Measurements from ENCODE around the gene CDT1. TPM values are rescaled to one million over a fixed set of nuclear protein-coding genes. Genes with fewer than 3 reads are reported as not detected.

The CDT1 gene
- polyA plus RNA-seq (2012; ENCODE audit: low read depth, missing spikeins): 29.8 TPM

DNA sequence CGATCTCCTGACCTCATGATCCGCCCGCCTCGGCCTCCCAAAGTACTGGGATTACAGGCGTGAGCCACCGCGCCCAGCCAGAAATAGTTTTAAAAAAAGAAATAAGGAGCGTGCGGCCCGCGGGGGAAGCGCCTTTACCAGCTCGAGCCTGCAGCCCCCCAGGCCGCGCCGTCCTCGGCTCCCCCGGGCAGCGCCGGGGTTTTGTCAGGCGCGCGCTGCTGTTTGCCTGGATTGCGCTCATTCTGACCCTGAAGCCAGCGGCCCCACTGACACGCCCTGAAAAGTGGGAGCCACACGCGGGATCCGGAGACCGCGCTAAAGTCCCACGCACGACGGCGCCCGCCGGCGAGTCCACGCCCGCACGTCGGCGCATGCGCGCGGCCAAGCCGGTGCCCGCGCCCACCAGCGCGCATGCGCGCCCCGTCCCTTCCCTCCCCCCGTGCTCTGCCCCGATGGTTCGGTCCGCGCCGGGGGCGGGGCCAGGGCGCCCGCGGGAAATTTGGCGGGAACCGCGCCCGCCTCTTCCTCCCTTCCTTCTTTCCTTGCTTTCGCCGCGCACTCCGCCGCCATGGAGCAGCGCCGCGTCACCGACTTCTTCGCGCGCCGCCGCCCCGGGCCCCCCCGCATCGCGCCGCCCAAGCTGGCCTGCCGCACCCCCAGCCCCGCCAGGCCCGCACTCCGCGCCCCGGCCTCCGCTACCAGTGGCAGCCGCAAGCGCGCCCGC is at the start of gene CDT1:
CDT1 (plus strand) TSS at position 526 of the 724 bp plus-strand sequence; CDS start at position 569, 43 bp downstream.
- peak; percentile 100 for FAIRE-seq
- peak; percentile 99 for DNase-seq (ENCODE audit: insufficient read length, low spot score)
- TF ChIP-seq PAX5 (IDR thresholded peaks at IDR 0.05; ENCODE audit: insufficient read depth, low read length, severe bottlenecking): no peak
- no peak for TF ChIP-seq POLR2A (IDR thresholded peaks at IDR 0.05; ENCODE audit: low read depth, low read length)
- no peak for TF ChIP-seq POLR2AphosphoS5 (IDR thresholded peaks at IDR 0.05; ENCODE audit: low read depth, low read length)
- peak; percentile 40; the same call in 1 of the 2 replicates for TF ChIP-seq TAF1 (IDR thresholded peaks at IDR 0.05; ENCODE audit: low read depth, low read length)
- TF ChIP-seq SPI1 (IDR thresholded peaks at IDR 0.05; ENCODE audit: low read depth, low read length): peak; percentile 38; the same call in 1 of the 2 replicates
- no peak for TF ChIP-seq POU2F2 (IDR thresholded peaks at IDR 0.05; ENCODE audit: low read depth, low read length)

DNA sequence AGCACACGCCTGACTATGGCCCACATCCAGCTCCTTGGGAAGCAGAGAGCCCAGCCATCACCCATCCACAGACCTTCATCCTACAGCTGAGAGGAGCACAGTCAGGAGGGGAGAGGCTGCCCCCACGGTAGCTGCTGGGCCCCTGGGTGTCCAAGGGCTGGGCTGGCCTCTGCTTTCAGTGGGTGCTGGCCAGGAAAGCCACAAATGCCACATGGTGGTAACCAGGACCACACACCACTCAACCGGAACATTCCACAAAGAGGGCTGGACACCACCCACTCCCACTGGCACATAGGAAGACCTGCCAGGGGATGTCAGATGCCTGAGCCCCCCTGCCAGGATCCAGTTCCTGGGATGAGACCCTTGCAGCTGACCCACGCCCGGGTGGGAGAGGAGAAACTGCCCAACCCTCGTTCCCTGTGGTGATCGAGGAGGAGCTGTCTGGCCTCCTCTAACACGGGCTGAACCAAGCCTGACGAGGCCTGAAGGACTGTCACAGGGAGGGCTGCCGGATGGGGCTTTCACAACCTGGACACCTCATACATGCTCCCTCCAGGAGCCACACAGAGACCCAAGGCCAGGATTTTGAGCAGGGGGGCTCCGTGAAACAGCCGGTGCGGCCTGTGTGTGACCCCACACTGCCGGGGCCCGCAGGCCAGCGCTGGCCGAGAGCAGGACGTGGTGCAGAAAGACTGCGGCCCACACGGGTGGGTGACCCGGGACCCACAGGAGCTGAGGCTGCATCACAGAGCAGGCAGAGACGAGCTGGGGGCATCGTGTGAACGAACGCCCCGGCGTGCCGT is 49.3 kb upstream of the CDT1 start:
- DNase-seq (ENCODE audit: insufficient read length, low spot score) (no peak), FAIRE-seq (no peak)
- TF ChIP-seq POLR2A (IDR thresholded peaks at IDR 0.05; ENCODE audit: low read depth, low read length): no peak
- no peak for TF ChIP-seq PAX5 (IDR thresholded peaks at IDR 0.05; ENCODE audit: insufficient read depth, low read length, severe bottlenecking)
- no peak for TF ChIP-seq SPI1 (IDR thresholded peaks at IDR 0.05; ENCODE audit: low read depth, low read length)
- TF ChIP-seq POU2F2 (IDR thresholded peaks at IDR 0.05; ENCODE audit: low read depth, low read length): no peak

DNA sequence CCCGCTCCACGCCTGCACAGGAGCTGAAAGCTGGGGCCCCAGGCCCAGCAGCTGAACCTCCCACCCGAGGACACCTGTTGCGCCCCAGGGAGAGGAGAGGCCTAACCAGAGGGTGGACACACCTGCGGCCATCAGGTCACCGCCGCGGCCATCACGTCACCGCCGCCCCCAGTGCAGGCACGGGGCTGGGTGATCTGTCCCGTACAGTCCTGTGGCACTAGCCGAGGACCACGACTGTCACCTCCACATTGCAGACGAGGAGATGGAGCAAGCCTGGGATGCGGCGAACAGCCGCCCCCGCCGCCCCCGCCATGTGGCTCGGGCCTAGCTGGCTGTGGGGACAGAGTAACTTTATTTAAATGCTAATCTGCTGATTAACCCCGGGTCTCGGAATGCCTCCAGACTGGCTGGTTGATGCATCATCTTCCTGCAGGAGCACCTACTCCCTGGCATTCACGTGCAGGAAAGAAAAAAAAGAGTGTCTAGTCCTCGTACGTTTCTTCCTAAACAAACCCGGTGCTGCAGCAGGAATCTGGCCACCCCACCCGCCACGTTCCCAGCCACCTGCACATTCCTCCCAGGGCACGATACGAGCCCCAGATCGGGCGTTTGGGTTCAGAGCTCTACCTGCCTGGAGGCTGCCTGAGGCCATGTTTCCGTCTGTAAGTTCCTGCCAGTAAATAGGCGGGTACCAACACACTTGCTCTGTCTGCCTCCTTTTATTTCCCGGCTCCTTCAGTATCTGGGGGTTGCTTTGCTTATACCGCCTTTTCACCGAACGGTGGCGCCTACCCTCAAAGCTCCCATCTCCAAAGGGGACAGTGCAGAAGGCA is 48.5 kb upstream of the CDT1 start:
- DNase-seq (ENCODE audit: insufficient read length, low spot score): no peak
- FAIRE-seq: no peak
- no peak for TF ChIP-seq TAF1 (IDR thresholded peaks at IDR 0.05; ENCODE audit: low read depth, low read length)
- no peak for TF ChIP-seq SPI1 (IDR thresholded peaks at IDR 0.05; ENCODE audit: low read depth, low read length)
- TF ChIP-seq POLR2AphosphoS5 (IDR thresholded peaks at IDR 0.05; ENCODE audit: low read depth, low read length): no peak
- no peak for TF ChIP-seq PAX5 (IDR thresholded peaks at IDR 0.05; ENCODE audit: insufficient read depth, low read length, severe bottlenecking)

DNA sequence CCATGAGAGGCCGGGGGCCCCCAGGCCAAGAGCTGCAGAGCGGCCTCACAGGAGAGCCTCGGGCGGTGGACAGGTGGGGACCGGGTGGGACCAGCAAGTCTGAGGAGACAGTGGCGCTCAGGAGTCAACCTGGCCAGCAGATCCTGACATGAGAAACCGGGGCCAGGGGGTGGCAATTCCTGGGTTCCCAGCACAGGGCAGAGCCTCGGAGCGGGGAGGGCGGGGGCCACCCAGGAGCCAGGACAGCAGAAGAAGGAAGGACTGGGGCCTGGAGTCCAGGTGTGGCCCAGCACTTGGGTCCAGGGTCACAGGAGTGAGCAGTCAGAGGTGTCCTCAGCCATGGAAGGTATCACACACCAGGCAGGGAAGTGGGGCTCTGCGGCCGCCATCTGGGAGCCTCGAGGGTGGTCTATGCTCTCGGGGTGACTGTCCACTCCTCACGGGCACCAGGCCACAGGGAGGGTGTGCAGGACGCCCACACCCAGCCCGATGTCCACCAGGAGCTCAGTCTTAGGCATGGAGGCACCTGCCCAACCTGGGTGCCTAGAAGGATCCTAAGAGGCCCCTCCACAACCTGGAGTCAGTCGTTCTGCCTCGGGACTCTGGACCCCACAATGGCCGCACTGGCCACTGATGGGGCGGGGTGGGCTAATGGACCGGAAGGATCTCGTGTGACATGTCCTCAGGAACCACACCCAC is 47.7 kb upstream of the CDT1 start:
- TF ChIP-seq TAF1 (IDR thresholded peaks at IDR 0.05; ENCODE audit: low read depth, low read length) (no peak), POLR2A (IDR thresholded peaks at IDR 0.05; ENCODE audit: low read depth, low read length) (no peak), POLR2AphosphoS5 (IDR thresholded peaks at IDR 0.05; ENCODE audit: low read depth, low read length) (no peak), PAX5 (IDR thresholded peaks at IDR 0.05; ENCODE audit: insufficient read depth, low read length, severe bottlenecking) (no peak), POU2F2 (IDR thresholded peaks at IDR 0.05; ENCODE audit: low read depth, low read length) (no peak), SPI1 (IDR thresholded peaks at IDR 0.05; ENCODE audit: low read depth, low read length) (no peak)
- DNase-seq (ENCODE audit: insufficient read length, low spot score): no peak
- FAIRE-seq: no peak

DNA sequence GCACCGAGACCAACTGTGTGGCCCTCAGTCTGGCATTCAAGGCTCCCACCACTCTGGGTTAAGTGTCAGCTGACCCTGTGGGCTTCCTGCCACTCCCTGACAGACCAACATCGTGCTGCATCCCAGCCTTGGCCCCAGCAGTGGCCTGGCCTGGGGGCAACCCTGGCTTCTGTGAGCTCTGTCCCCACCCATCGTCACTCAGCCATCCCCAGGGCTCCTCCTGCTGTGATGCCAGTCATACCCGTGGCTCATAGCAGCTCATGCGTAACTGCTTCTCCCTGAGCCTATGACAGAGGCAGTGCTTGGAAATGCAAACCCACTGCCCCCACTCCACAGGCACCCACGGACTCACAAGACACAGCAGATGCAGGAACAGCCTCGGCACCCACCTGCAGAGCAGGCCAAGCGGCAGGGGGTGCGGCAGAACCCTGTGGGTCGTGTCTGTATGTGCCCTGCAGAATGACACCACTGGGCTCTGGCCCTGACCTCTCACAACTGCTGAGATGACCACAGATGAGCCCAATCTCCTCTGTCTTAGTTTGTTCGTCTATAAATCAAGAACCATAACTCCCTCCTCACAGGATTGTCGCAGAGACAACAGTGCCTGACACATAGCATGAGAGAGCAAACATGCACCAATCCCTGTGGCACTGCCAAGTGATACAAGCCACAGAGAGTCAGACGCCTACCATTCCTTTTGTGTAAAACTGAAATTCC is 45.2 kb upstream of the CDT1 start:
- no peak for TF ChIP-seq POLR2AphosphoS5 (IDR thresholded peaks at IDR 0.05; ENCODE audit: low read depth, low read length)
- no peak for TF ChIP-seq POU2F2 (IDR thresholded peaks at IDR 0.05; ENCODE audit: low read depth, low read length)
- no peak for TF ChIP-seq TAF1 (IDR thresholded peaks at IDR 0.05; ENCODE audit: low read depth, low read length)
- no peak for TF ChIP-seq POLR2A (IDR thresholded peaks at IDR 0.05; ENCODE audit: low read depth, low read length)
- TF ChIP-seq SPI1 (IDR thresholded peaks at IDR 0.05; ENCODE audit: low read depth, low read length): no peak
- no peak for TF ChIP-seq PAX5 (IDR thresholded peaks at IDR 0.05; ENCODE audit: insufficient read depth, low read length, severe bottlenecking)
- FAIRE-seq (no peak), DNase-seq (ENCODE audit: insufficient read length, low spot score) (no peak)

DNA sequence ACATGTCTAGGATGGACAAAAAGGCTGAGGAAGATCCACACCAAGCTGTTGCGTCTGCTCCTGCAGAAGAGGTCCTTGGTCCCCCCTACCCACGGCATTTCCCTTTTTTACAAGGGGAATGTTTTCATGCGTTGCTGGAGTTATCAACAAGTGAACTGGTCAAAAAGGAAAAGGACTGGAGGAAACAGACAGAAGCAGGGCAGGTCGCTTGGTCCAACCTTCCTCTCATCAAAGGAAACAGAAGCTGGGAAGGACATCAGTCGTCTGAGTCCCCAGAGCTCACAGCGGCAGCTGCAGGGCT is 44.7 kb upstream of the CDT1 start:
- TF ChIP-seq POU2F2 (IDR thresholded peaks at IDR 0.05; ENCODE audit: low read depth, low read length): no peak
- no peak for TF ChIP-seq PAX5 (IDR thresholded peaks at IDR 0.05; ENCODE audit: insufficient read depth, low read length, severe bottlenecking)
- no peak for TF ChIP-seq TAF1 (IDR thresholded peaks at IDR 0.05; ENCODE audit: low read depth, low read length)
- no peak for TF ChIP-seq SPI1 (IDR thresholded peaks at IDR 0.05; ENCODE audit: low read depth, low read length)
- no peak for TF ChIP-seq POLR2AphosphoS5 (IDR thresholded peaks at IDR 0.05; ENCODE audit: low read depth, low read length)
- no peak for TF ChIP-seq POLR2A (IDR thresholded peaks at IDR 0.05; ENCODE audit: low read depth, low read length)
- DNase-seq (ENCODE audit: insufficient read length, low spot score) (no peak), FAIRE-seq (no peak)

DNA sequence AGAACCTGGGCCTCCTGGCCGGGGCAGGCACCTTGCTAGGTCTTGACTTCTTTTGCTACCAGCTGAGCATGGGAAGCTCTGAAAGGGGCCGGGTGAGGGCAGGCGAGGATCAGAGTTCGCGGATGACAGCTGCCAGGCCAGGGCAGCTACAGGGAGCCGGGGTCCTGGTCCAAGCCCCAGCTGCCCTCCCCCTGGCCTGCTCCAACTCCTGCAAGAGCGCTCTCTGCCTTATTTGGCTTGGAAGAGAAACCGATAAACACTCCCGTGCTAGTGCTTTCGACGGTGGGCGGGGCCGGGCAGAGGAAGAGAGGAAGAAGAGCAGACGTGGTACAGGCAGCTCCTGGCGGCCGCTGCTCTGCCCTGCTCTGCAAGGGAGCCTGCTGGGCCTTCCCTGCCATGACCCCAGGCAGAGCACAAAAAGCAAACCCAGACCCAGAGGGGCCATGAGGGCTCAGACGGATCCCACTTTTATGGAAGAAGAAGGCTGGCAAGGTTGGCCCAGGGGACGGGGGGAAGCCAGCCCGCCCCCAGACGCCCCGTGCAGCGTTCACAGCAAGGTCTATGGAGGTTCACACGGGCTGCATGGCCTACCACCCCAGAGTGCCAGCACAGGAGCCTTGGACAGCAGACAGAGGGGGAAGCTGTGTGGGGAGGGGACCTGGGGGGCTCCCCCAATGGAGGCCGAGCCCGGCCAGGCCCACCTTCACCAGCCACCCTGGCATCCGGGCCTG is 44.2 kb upstream of the CDT1 start:
- FAIRE-seq (no peak), DNase-seq (ENCODE audit: insufficient read length, low spot score) (no peak)
- TF ChIP-seq POLR2A (IDR thresholded peaks at IDR 0.05; ENCODE audit: low read depth, low read length) (no peak), PAX5 (IDR thresholded peaks at IDR 0.05; ENCODE audit: insufficient read depth, low read length, severe bottlenecking) (no peak), TAF1 (IDR thresholded peaks at IDR 0.05; ENCODE audit: low read depth, low read length) (no peak), SPI1 (IDR thresholded peaks at IDR 0.05; ENCODE audit: low read depth, low read length) (no peak), POLR2AphosphoS5 (IDR thresholded peaks at IDR 0.05; ENCODE audit: low read depth, low read length) (no peak), POU2F2 (IDR thresholded peaks at IDR 0.05; ENCODE audit: low read depth, low read length) (no peak)

DNA sequence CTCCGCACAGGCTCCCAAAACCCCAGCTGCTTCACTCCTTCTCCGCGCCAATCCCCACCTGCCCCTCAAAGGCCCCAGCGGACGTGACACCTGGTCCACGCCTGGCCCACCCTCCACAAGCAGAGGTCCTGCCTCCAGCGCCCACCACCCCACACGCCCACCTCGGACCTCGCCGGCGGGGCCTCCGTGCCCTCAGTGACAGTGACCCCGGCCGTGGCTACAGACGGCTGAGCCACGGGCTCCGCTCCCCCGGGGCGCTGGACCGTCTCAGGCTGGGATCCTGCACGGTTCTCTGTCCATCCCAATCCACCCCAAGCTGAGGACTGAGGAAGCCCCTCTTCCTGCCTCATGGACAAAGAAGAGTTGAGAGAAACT is 43.6 kb upstream of the CDT1 start:
- DNase-seq (ENCODE audit: insufficient read length, low spot score) (no peak), FAIRE-seq (no peak)
- TF ChIP-seq POLR2A (IDR thresholded peaks at IDR 0.05; ENCODE audit: low read depth, low read length) (no peak), SPI1 (IDR thresholded peaks at IDR 0.05; ENCODE audit: low read depth, low read length) (no peak), PAX5 (IDR thresholded peaks at IDR 0.05; ENCODE audit: insufficient read depth, low read length, severe bottlenecking) (no peak), POU2F2 (IDR thresholded peaks at IDR 0.05; ENCODE audit: low read depth, low read length) (no peak), POLR2AphosphoS5 (IDR thresholded peaks at IDR 0.05; ENCODE audit: low read depth, low read length) (no peak), TAF1 (IDR thresholded peaks at IDR 0.05; ENCODE audit: low read depth, low read length) (no peak)

Measured in GM12891 (cell line).